HG03045 (cell line): Measurements from ENCODE around the gene PDE6C.
"Not testable (repeated sequence)": the region's sequence is repeated elsewhere in the genome, so short reads cannot be mapped to it uniquely, and the experiment has no call there.

Experiments
- ATAC-seq: cut with Tn5 transposase; IDR thresholded peaks from one replicate; pipeline ENCODE4 v1.9.1; 2021; ENCODE audit warnings: mild to moderate bottlenecking, moderate library complexity; ENCODE audit not compliant: unreplicated experiment

Gene PDE6C

GRCh38 chr10:93629647-93630305 is 17.4 kb downstream of the PDE6C start:
- no peak for ATAC-seq

GRCh38 chr10:93630625-93631557 is 18.6 kb downstream of the PDE6C start:
- ATAC-seq = no peak

GRCh38 chr10:93639791-93640190 is 27.5 kb downstream of the PDE6C start:
- no peak for ATAC-seq

- no peak for ATAC-seq
Observed at GRCh38 chr10:93652857-93653256, 40.5 kb downstream of the PDE6C start.

- ATAC-seq = no peak
Observed at GRCh38 chr10:93654201-93654600, 41.9 kb downstream of the PDE6C start.

GRCh38 chr10:93656155-93656554 is 43.8 kb downstream of the PDE6C start:
- ATAC-seq = no peak

GRCh38 chr10:93657757-93658156 is 45.4 kb downstream of the PDE6C start:
- ATAC-seq = no peak

- ATAC-seq = no peak
Observed at GRCh38 chr10:93666030-93666429, 53.7 kb downstream of the PDE6C start.

- no peak for ATAC-seq
Observed at GRCh38 chr10:93667795-93668194, 55.5 kb downstream of the PDE6C start.

- no peak for ATAC-seq
Observed at GRCh38 chr10:93670372-93670771, 58.0 kb downstream of the PDE6C start.

- ATAC-seq = no peak
Observed at GRCh38 chr10:93671042-93671441, 58.7 kb downstream of the PDE6C start.

- no peak for ATAC-seq
Observed at GRCh38 chr10:93672022-93672678, 59.8 kb downstream of the PDE6C start.

- ATAC-seq = no peak
Observed at GRCh38 chr10:93672890-93673289, 60.6 kb downstream of the PDE6C start.

GRCh38 chr10:93673791-93674190 is 61.5 kb downstream of the PDE6C start:
- ATAC-seq = no peak

GRCh38 chr10:93678386-93678785 is 66.0 kb downstream of the PDE6C start:
- no peak for ATAC-seq

- no peak for ATAC-seq
Observed at GRCh38 chr10:93678805-93679587, 66.7 kb downstream of the PDE6C start.

GRCh38 chr10:93680412-93681047 is 68.2 kb downstream of the PDE6C start:
- no peak for ATAC-seq

GRCh38 chr10:93687737-93688136 is 75.4 kb downstream of the PDE6C start:
- ATAC-seq = no peak

- no peak for ATAC-seq
Observed at GRCh38 chr10:93695740-93696139, 83.4 kb downstream of the PDE6C start.

GRCh38 chr10:93696582-93696981 is 84.2 kb downstream of the PDE6C start:
- ATAC-seq = not testable (repeated sequence)
